ENCODE results near the gene INTS11.

DNA sequence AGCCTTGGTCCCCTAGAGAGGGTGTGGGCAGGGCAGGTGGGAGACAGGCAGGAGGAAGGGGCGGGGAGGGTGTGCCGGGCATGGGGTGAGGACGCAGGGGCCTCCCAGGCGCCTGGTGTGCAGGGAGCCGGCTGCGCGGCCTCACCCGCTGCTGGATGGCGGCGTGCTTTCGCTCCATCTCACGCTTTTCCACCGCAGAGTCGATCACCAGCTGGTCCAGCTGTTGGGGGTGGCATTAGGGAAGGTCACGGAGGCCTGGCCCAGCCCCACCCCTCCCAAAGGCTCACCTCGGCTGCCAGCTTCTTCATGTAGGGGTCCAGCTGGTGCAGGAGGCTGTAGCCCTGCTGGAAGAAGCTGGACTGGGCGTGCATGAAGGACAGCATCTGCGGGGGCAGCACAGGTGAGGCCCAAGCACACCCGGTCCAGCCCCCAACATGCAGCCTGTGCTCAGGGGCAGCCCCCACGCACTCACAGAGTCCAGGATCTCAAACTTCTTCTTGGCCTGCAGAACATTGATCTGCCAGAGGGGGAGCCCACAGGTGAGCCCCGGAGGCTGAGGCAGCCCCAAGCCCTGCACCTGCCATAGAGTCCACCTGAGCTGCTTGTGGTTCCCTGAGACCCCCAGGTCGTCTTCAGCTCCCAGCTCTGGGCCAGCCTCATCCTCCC, 24.6 kb downstream of the INTS11 start:
- TF ChIP-seq, protein P1, sequence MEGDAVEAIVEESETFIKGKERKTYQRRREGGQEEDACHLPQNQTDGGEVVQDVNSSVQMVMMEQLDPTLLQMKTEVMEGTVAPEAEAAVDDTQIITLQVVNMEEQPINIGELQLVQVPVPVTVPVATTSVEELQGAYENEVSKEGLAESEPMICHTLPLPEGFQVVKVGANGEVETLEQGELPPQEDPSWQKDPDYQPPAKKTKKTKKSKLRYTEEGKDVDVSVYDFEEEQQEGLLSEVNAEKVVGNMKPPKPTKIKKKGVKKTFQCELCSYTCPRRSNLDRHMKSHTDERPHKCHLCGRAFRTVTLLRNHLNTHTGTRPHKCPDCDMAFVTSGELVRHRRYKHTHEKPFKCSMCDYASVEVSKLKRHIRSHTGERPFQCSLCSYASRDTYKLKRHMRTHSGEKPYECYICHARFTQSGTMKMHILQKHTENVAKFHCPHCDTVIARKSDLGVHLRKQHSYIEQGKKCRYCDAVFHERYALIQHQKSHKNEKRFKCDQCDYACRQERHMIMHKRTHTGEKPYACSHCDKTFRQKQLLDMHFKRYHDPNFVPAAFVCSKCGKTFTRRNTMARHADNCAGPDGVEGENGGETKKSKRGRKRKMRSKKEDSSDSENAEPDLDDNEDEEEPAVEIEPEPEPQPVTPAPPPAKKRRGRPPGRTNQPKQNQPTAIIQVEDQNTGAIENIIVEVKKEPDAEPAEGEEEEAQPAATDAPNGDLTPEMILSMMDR (IDR thresholded peaks at IDR 0.05; ENCODE audit: low read depth, low read length, poor library complexity, severe bottlenecking) = peak; percentile 61
- no peak for TF ChIP-seq EZH2phosphoT487 (IDR thresholded peaks at IDR 0.05; ENCODE audit: borderline replicate concordance, low read length)
